Measurements from ENCODE around the gene ESPL1. TPM values are rescaled to one million over a fixed set of nuclear protein-coding genes. Genes with fewer than 3 reads are reported as not detected.

ESPL1 gene
- polyA plus RNA-seq, 1 donor (not counting 4 experiments of a cell fraction or from before 2014, with no cell fraction given) = 3.7 TPM

DNA sequence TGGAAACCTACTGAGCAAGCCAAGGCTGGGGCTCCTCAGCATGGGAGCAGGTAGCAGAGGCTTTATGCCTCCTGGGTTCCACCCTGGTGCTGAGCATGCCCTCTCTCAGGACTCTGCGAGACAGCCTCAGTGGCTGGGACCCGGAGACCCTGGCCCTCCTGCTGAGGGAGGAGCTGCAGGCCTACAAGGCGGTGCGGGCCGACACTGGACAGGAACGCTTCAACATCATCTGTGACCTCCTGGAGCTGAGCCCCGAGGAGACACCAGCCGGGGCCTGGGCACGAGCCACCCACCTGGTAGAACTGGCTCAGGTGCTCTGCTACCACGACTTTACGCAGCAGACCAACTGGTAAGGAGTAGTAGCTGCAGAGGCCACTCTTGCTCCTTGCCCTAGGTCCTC, 8.4 kb downstream of the ESPL1 start:
- Histone ChIP-seq H3K36me3 (ENCODE audit: control insufficient read depth in 2 of 2, extremely low read depth in 1 of 2, insufficient read depth in 2 of 2, low read length in 2 of 2) (peaks cover 0 to 20% of the 10 kb centered on the region in 2 experiments), H3K27ac (ENCODE audit: control insufficient read depth, insufficient read depth, low read length) (no peak overlapping the region), H3K9ac (ENCODE audit: control insufficient read depth, extremely low read depth, insufficient read depth, low read length) (no peak overlapping the region), H4K20me1 (ENCODE audit: control insufficient read depth, extremely low read depth, insufficient read depth, low read length) (no peaks in the 10 kb centered on the region), H3K9me1 (ENCODE audit: control insufficient read depth, extremely low read depth, insufficient read depth, low read length) (no peaks in the 10 kb centered on the region), H3K4me3 (ENCODE audit: control insufficient read depth in 2 of 3, extremely low read depth in 1 of 3, insufficient read depth in 2 of 3, low read depth in 1 of 3, low read length in 3 of 3) (no peak overlapping the region), H2AFZ (ENCODE audit: control insufficient read depth, low read length) (no peak overlapping the region), H3K4me1 (ENCODE audit: control insufficient read depth, extremely low read depth, insufficient read depth, low read length) (no peaks in the 10 kb centered on the region), H3K27me3 (ENCODE audit: control insufficient read depth, extremely low read depth, insufficient read depth, low read length) (no peaks in the 10 kb centered on the region), H3K9me3 (ENCODE audit: control insufficient read depth, low read depth, low read length) (no peaks in the 10 kb centered on the region), H3K4me2 (ENCODE audit: control insufficient read depth, extremely low read depth, insufficient read depth, low read depth, low read length) (no peak overlapping the region), H3K79me2 (ENCODE audit: control insufficient read depth, insufficient read depth, low read length) (no peaks in the 10 kb centered on the region)
- TF ChIP-seq EZH2 (IDR thresholded peaks at IDR 0.05; ENCODE audit: low read length) = no peak
- TF ChIP-seq, protein P1, sequence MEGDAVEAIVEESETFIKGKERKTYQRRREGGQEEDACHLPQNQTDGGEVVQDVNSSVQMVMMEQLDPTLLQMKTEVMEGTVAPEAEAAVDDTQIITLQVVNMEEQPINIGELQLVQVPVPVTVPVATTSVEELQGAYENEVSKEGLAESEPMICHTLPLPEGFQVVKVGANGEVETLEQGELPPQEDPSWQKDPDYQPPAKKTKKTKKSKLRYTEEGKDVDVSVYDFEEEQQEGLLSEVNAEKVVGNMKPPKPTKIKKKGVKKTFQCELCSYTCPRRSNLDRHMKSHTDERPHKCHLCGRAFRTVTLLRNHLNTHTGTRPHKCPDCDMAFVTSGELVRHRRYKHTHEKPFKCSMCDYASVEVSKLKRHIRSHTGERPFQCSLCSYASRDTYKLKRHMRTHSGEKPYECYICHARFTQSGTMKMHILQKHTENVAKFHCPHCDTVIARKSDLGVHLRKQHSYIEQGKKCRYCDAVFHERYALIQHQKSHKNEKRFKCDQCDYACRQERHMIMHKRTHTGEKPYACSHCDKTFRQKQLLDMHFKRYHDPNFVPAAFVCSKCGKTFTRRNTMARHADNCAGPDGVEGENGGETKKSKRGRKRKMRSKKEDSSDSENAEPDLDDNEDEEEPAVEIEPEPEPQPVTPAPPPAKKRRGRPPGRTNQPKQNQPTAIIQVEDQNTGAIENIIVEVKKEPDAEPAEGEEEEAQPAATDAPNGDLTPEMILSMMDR (optimal IDR thresholded peaks at IDR 0.05 in 1 of 3, IDR thresholded peaks at IDR 0.05 in 1 of 3, conservative IDR thresholded peaks at IDR 0.05 in 1 of 3; ENCODE audit: extremely low read depth in 1 of 3, insufficient read depth in 2 of 3, low read length in 3 of 3) = no peak
- DNase-seq (ENCODE audit: low read depth, low spot score) (no peak), FAIRE-seq (no peak)
- dilution Hi-C loops (cut with MboI; ENCODE audit: extremely low pct_ligation_motif_present, low sequenced_read_pairs) = no loop called here

DNA sequence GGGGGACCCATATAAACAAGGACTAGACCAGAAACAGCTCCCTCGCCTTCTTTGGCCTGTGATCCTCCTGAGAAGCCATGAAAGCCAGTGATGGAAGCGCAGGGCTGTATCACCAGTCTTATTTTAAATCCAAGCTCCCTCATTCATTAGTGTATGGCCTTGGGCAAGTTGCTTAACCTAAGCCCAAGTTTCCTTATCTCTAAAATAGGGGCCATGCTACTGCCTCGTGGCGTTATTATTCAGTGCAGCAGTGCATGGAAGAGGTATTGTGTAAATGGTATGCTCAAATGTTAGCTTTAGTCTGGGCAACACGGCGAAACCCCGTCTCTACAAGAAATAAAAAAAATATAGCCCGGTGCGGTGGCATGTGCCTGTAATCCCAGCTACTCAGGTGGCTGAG, 9.9 kb downstream of the ESPL1 start:
- H3K9me3 ChIP-seq (ENCODE audit: control insufficient read depth, low read depth, low read length) = no peaks in the 10 kb centered on the region
- H3K27me3 ChIP-seq (ENCODE audit: control insufficient read depth, extremely low read depth, insufficient read depth, low read length) = no peaks in the 10 kb centered on the region
- no peak overlapping the region for H3K27ac ChIP-seq (ENCODE audit: control insufficient read depth, insufficient read depth, low read length)
- FAIRE-seq (no peak), DNase-seq (ENCODE audit: low read depth, low spot score) (no peak)
- no peaks in the 10 kb centered on the region for H4K20me1 ChIP-seq (ENCODE audit: control insufficient read depth, extremely low read depth, insufficient read depth, low read length)
- no peaks in the 10 kb centered on the region for H3K4me1 ChIP-seq (ENCODE audit: control insufficient read depth, extremely low read depth, insufficient read depth, low read length)
- peaks cover 0 to 33% of the 10 kb centered on the region in 2 experiments for H3K36me3 ChIP-seq (ENCODE audit: control insufficient read depth in 2 of 2, extremely low read depth in 1 of 2, insufficient read depth in 2 of 2, low read length in 2 of 2)
- TF ChIP-seq, protein P1 (optimal IDR thresholded peaks at IDR 0.05 in 1 of 3, IDR thresholded peaks at IDR 0.05 in 1 of 3, conservative IDR thresholded peaks at IDR 0.05 in 1 of 3; ENCODE audit: extremely low read depth in 1 of 3, insufficient read depth in 2 of 3, low read length in 3 of 3) = no peak
- TF ChIP-seq EZH2 (IDR thresholded peaks at IDR 0.05; ENCODE audit: low read length) = no peak
- no peaks in the 10 kb centered on the region for H3K79me2 ChIP-seq (ENCODE audit: control insufficient read depth, insufficient read depth, low read length)
- H2AFZ ChIP-seq (ENCODE audit: control insufficient read depth, low read length) = no peak overlapping the region
- H3K9ac ChIP-seq (ENCODE audit: control insufficient read depth, extremely low read depth, insufficient read depth, low read length) = no peak overlapping the region
- H3K9me1 ChIP-seq (ENCODE audit: control insufficient read depth, extremely low read depth, insufficient read depth, low read length) = no peaks in the 10 kb centered on the region
- H3K4me3 ChIP-seq (ENCODE audit: control insufficient read depth in 2 of 3, extremely low read depth in 1 of 3, insufficient read depth in 2 of 3, low read depth in 1 of 3, low read length in 3 of 3) = no peak overlapping the region
- no peak overlapping the region for H3K4me2 ChIP-seq (ENCODE audit: control insufficient read depth, extremely low read depth, insufficient read depth, low read depth, low read length)
- dilution Hi-C loops (cut with MboI; ENCODE audit: extremely low pct_ligation_motif_present, low sequenced_read_pairs) = no loop called here
